AG04449 (cell line): Measurements from ENCODE around the gene SUPT20H.

ENCODE experiments used
- CTCF ChIA-PET: fragments of 350-600 bp; formaldehyde crosslinking; extraction: SDS; loops from one replicate; lab custom pipeline; 2021; ENCODE audit warnings: antibody characterized with exemption; lab: Yijun Ruan, JAX
- POLR2A ChIA-PET: fragments of 400-600, 350-600 bp; formaldehyde crosslinking; extraction: SDS; loops from one replicate; lab custom pipeline; 2020; ENCODE audit warnings: antibody characterized with exemption, inconsistent platforms; lab: Yijun Ruan, JAX
- DNase-seq: peaks from one replicate; pipeline ENCODE4 v3.0.0-alpha.2; 2010; ENCODE audit warnings: low read depth, low spot score
- H3K4me3 ChIP-seq: 2 replicates; pipeline ENCODE4 v1.5.1; 2011; ENCODE audit warnings: low read depth, mild to moderate bottlenecking, control low read depth, low read length
- CTCF ChIP-seq: IDR thresholded peaks from one replicate; pipeline ENCODE4 v1.5.1; 2011; ENCODE audit warnings: mild to moderate bottlenecking, moderate library complexity, low read length, control low read depth, inconsistent platforms; ENCODE audit not compliant: insufficient read depth; ENCODE audit errors: missing control alignments

SUPT20H gene

GRCh38 chr13:37094099-37094498, 34.6 kb upstream of the SUPT20H start:
- H3K4me3 ChIP-seq: no peak overlapping the region
- CTCF ChIA-PET: interaction anchor here (1.6 to 1.8 kb wide), 2 partner anchors 18 to 509 kb away, joined by 7 to 9 read pairs; no protein-coding TSS in a partner anchor
- POLR2A ChIA-PET: no interaction called here
- DNase-seq: no peak
- no peak for TF ChIP-seq CTCF

- ChIA-PET POLR2A (no interaction called here), CTCF (interaction anchor here (0.8 to 2.4 kb wide), 4 partner anchors 16 to 508 kb away, joined by 3 to 8 read pairs (median 3); no protein-coding TSS in a partner anchor)
- no peak for TF ChIP-seq CTCF
- DNase-seq: no peak
- H3K4me3 ChIP-seq: no peak overlapping the region
Measured at GRCh38 chr13:37091835-37092234, 32.3 kb upstream of the SUPT20H start.

GRCh38 chr13:37090912-37091311, 31.4 kb upstream of the SUPT20H start:
- no peak for TF ChIP-seq CTCF
- no peak for DNase-seq
- ChIA-PET POLR2A (no interaction called here), CTCF (interaction anchor here (2.4 kb wide), 1 partner anchor 16 kb away, joined by 8 read pairs; no protein-coding TSS in a partner anchor)
- H3K4me3 ChIP-seq: no peak overlapping the region

GRCh38 chr13:37089495-37089894, 30.0 kb upstream of the SUPT20H start:
- ChIA-PET CTCF (interaction anchor here (0.6 kb wide), 1 partner anchor 15 kb away, joined by 3 read pairs; no protein-coding TSS in a partner anchor), POLR2A (no interaction called here)
- no peak for DNase-seq
- H3K4me3 ChIP-seq: no peak overlapping the region
- TF ChIP-seq CTCF: no peak

- no peak for TF ChIP-seq CTCF
- no peak for DNase-seq
- ChIA-PET POLR2A (no interaction called here), CTCF (no interaction called here)
- no peak overlapping the region for H3K4me3 ChIP-seq
Measured at GRCh38 chr13:37087486-37087885, 28.0 kb upstream of the SUPT20H start.

GRCh38 chr13:37085606-37086005, 26.1 kb upstream of the SUPT20H start:
- no peak for TF ChIP-seq CTCF
- CTCF ChIA-PET: interaction anchor here (1.2 to 1.6 kb wide), 2 partner anchors 7 to 517 kb away, joined by 3 to 5 read pairs; no protein-coding TSS in a partner anchor
- POLR2A ChIA-PET: no interaction called here

More at GRCh38 chr13:37085606-37086005, 26.1 kb upstream of the SUPT20H start:
- no peak for DNase-seq
- no peak overlapping the region for H3K4me3 ChIP-seq
